Measurements from ENCODE around the gene TRIM47.

GRCh38 chr17:75848523-75849278 lies 29.7 kb downstream of the TRIM47 start:
- TF ChIP-seq, protein P1, sequence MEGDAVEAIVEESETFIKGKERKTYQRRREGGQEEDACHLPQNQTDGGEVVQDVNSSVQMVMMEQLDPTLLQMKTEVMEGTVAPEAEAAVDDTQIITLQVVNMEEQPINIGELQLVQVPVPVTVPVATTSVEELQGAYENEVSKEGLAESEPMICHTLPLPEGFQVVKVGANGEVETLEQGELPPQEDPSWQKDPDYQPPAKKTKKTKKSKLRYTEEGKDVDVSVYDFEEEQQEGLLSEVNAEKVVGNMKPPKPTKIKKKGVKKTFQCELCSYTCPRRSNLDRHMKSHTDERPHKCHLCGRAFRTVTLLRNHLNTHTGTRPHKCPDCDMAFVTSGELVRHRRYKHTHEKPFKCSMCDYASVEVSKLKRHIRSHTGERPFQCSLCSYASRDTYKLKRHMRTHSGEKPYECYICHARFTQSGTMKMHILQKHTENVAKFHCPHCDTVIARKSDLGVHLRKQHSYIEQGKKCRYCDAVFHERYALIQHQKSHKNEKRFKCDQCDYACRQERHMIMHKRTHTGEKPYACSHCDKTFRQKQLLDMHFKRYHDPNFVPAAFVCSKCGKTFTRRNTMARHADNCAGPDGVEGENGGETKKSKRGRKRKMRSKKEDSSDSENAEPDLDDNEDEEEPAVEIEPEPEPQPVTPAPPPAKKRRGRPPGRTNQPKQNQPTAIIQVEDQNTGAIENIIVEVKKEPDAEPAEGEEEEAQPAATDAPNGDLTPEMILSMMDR (IDR thresholded peaks at IDR 0.05; ENCODE audit: low read depth, low read length, missing input control) = peak; percentile 50
- TF ChIP-seq EGR1 (IDR thresholded peaks at IDR 0.05; ENCODE audit: low read depth in 2 of 2) (no peak), GABPA (IDR thresholded peaks at IDR 0.05 in 1 of 2, conservative IDR thresholded peaks at IDR 0.05 in 1 of 2) (no peak)
